Stimulated activated CD8-positive, alpha-beta memory T cell treated with anti-CD3 and anti-CD28 coated beads, Interleukin-2, amount 100 ng/mL, for 48 hours (primary cell): ENCODE data around the gene TMEM43.

Experiments used
- DNase-seq, 2 donors: peaks; one replicate each; pipeline ENCODE4 v3.0.0-alpha.2; 2020; ENCODE audit warnings: low read depth in 2 of 2

The TMEM43 gene

DNA sequence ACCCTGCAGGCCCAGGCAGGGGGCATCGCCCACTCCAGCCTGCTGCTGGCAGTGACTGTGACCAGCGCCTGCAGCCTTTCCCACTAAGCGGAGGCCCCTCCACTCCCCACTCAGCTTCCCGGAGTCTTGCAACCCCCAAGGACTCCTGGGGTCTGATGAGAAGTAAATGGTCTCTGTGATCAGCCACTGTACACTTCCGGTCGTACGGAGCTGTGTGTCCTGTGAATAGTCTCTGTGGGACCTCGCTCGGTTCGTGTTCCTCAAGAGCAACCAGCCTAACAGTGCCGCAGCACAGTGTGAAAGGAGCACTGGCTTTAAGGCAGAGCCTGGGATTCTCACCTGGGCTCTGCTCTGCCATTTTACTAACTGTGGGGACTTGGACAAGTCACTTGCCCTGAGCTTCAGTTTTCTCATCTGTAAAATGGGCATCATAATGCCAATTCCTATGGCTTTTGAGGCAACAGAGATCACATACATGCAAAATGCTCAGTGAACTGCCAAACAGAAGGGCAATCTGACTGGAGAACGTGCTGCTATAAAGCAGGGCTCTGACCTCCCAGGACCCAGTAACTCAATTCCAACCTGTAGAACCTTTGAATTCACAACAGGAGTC lies 26.7 kb downstream of the TMEM43 start:
- DNase-seq: no peak

DNA sequence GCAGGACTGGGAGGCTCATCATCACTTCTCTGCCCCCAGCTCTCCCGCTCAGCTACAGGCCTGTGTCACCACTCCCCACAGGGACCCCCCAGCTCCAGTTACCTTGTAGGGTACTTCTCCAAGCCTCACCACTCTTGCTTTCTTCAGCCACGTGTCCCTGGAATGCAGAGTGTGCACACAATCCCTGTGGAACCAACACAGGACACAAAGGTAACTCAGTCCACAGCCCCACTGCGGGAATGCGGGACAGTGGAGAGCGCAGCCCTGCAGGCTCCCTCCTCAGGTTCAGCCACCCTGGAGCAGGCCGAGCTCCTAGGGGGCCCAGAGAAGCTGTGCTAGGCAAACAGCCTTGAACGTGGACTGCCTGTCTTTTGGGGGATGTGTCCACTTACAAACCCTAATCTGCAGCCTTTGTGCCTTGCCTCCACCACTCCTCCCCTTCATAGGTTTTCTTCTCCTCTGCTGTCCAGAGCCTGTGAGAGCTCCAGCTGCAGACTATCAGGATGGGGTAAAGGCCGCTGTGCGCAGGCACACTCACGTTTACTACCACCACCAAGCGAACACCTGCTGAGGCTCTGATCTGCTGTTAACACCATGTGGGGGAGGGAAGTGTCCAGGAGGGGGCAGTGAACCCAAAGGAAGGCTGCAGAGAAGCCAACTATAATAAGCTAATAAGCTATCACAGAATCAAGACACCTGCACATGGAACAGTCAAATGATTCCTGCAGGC lies 27.5 kb downstream of the TMEM43 start:
- no peak for DNase-seq

DNA sequence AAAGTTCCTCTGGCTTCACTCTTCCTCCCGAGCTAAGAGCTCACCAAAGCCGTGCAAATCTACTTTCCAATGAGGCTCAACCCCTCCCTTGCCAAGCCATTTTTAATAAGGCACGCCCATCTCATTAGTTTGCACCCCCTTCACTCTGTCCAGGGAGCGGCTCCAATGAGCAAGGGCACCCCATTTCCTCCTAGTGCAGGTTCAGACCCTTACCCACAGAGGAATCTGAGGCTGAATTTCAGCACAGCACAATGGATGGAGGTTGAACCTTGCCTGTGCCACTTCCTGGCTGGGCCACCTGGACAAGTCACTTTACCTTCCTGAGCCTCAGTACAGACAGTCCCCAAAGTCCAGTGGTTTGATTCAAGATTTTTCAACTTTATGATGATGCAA lies 28.1 kb downstream of the TMEM43 start:
- DNase-seq: no peak

DNA sequence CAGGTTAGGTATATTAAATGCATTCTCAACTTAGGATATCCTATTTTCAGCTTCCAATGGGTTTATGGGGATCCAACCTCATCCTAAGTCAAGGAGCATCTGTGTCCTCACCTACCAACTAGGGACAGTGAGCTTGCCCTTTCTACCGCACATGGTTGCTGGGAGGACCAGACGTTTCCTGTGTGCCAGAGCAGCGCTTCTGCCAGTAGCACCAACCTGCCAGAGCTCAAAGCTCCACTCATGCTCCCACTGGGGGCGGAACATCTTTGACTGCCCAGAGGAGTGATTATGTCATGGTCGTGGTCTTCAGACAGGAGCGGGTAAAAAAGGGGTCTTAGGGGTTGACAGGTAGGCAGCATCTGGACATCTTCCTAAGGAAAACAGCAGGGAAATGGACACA lies 28.8 kb downstream of the TMEM43 start:
- no peak for DNase-seq

DNA sequence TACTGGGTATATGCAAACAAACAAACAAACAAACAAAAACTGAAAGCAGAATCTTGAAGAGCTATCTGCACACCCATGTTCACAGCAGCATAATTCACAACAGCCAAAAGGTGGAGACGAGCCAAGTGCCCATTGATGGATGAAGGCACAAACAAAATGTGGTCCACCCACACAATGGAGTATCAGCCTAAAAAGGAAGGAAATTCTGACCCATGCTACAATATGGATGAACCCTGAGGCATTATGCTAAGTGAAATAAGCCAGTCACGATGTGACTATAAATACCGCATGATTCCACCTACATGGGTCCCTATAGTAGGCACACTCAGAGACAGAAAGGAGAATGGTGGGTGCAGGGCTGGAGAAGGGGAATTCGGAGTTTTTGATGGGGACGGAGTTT lies 29.4 kb downstream of the TMEM43 start:
- DNase-seq: no peak

DNA sequence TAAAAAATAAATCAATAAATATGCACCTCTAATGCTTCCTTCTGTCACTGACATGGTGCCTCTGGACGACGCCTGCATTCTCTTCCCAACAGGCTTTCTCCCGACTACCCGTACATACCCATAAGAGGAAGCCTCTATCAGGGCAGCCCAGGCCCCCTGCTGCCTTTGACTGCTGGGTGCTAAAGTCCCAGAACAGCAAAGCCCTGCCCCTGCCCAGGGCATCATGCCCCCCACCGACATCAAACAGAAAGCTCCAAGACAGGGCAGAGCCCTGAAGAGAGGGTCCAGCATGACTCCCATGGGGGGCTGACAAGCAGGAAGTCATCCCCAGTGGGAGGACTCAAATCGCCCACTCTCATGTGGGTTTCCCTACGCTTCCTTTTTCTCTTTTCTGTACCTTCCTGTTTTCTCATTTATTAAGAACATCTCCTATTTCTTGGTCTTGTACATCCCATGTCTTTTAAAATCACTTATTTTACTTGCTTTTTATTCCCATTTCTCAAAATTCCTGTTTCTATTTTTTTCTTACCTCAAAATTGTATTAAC lies 30.1 kb downstream of the TMEM43 start:
- DNase-seq: no peak

DNA sequence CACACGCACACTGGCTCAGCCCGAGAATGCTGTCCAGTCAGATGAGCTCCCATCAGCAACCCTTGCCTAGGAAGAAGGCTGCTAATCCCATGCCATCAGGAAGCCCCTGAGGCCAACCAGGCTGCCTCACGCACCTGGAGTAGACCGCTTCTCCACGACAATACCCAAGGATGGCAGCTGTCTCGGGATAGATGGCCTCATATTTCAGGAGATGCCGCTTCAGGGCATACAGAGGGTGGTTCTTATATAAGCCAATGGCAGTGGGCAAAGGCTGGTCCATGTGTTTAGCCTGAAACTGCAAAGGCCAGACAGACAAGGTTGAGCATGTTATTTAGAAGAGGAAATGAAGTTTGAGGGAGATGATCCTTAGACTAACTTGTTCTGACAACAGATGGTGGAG lies 31.3 kb downstream of the TMEM43 start:
- no peak for DNase-seq

DNA sequence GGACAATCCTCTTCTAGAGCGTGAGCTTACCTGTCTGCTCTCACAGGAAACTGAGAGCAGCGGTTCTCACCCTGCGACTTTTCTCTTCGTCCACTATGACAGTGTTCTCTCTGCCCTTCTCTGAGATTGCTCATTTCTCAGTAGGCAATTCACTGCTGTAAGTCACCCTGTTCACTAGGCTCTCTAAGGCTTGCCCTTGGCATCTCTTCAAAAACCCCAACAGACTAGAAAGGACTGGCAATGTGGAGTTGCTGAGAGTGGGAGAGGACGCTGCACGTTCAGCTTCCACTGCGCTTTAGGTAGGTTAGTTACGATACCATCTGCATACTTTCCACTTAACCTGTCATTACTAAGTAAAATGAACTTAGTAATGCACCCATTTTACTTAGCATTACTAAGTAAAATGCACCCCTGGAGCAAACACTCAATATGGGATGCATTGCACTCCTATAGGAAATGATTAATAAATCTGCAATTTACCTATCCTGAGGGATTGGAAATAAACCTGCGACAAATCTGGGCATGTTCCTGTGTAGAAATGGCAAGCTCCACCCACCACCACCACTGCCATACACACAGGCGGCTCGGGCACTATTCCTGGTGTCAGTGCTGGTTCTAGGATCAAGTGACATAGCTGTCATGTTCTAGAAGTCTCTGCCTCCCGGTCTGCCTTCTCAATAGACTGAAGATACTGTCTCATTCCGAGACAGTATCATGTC lies 32.1 kb downstream of the TMEM43 start:
- no peak for DNase-seq

DNA sequence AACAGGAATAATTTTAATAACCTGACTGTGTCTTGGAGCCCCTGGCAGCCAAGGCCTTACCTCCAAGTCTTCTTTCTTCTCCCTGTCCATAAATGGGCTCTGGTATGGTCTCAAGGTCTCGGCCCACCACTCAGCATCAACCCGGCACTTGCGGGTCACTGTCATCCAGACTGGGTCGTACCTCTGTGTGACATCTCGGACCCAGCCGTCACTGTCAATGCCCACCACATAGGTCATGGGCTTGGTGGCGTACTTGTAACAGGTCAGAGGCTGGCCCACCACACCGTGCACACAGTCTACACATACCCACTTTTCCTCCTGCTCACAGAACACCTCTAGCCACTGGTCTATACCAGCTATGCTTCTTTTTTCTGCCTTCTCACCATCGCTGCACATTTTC lies 33.1 kb downstream of the TMEM43 start:
- DNase-seq: no peak

DNA sequence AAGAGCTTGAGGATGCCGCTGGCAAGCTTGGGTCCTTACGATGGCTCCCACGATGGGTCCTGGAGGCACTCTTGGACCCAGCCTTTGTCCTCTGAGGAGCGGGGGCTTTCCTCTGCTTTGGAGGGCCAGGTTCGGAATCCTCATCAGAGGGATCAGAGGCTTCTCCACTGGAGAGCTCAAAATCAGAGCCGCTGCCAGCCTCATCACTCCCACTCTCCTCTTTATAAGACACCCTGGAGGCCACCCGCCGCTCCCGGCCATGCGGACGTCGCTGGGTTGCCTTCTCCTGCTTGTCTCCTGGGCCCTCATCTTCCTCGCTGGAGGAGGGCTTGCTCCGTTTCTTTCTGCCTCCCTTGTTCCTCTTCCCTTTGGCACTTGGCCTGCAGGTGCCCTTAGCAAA lies 33.5 kb downstream of the TMEM43 start:
- DNase-seq: no peak

DNA sequence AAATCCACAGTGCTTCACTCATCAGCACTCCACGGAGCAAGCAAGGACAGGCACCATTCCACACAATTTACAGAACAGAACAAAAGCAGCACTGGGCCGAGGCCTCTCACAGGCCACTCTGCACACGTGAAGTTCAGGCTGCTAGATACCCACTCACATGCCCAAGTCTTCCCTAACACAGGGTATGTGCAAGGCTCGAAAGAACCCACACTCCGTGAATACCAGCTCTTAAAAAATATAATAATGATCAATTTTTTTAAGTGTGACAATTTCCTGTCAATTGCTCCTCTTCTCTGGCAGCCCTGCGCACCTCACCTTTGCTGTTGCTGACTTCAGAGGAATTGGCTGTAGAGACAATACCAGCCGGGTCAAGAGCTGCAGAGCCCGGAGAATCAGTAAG lies 34.6 kb downstream of the TMEM43 start:
- no peak for DNase-seq

DNA sequence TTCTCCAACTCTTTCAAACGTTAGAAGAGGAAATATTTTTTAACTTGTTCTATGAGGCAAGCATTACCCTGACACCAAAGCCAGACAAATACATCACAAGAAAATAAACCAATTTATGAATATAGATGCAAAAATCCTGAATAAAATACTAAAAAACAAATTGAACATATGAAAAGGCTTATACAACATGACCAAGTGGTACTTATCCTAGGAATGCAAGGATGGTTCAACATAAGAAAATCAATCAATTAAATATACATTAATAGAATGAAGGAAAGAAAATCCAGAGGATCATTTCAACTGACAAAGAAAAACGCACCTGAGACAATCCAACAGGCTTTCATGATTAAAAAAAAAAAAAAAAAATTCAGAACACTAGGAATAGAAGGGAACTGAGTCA lies 36.4 kb downstream of the TMEM43 start:
- no peak for DNase-seq

DNA sequence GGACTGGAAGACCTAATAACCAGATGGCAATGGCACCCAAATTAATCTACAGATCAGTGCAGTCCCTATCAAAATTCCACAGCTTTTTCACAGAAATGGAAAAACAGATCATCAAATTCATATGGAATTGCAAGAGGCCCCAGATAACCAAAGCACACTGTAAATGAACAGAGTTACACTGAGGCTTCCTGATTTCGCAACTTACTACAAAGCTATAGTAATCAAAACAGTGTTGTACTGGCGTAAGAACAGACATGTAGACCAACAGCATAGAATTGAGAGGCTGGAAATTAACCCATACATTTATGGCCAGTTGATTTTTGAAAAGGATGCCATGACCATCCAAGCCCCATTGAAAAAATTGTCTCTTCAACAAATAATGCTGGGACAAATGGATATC lies 37.3 kb downstream of the TMEM43 start:
- DNase-seq: no peak

DNA sequence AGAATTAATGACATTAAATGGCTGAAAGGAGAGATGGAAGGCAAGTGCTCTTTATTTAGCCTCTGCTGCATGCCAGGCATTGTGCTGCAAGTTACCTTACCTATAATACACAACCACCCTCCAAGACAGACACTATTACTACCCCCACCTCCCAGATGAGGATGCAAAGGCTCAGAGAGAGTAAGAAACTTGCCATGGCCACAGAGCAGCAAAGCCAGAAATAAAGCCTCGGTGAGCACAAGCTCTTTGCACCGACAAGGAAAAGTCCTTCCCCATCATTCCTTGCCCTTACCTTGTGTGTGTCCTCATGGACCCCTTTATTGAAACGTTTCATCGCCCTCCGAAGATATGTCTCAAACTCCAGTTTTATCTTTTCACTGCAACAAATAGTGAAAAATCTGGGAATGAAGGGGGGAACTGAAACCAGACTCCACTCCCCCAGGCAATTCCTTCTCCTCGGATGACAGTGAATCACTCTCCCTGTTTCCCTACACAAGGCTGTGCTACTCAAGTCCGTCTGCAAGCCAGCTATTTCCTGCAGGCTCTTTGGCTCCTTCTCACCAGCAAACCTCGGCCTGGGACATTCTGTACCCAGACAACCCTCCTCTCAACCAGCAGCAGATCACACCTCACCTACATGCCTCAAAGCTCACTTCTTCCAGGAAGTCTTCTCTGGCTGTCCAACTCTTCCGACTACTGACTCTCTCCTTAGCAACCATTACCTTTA lies 42.2 kb downstream of the TMEM43 start:
- no peak for DNase-seq

DNA sequence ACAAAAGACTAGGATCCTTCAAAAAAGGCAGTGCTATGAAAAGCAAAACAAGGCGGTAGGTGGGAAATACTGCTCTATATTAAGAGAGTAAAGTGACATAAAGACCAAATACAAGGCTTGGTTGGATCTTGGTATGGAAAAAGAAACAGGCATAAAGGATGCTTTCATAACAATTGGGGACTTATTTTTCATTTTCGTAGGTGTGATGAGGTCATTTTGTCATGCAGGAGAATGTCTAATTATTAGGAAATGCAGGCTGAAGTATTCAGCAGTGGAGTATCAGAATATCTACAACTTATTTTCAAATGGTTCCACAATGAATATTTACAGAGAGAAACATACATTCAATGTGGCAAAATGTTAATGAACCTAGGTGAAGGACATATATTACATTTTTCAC lies 44.6 kb downstream of the TMEM43 start:
- DNase-seq: no peak

DNA sequence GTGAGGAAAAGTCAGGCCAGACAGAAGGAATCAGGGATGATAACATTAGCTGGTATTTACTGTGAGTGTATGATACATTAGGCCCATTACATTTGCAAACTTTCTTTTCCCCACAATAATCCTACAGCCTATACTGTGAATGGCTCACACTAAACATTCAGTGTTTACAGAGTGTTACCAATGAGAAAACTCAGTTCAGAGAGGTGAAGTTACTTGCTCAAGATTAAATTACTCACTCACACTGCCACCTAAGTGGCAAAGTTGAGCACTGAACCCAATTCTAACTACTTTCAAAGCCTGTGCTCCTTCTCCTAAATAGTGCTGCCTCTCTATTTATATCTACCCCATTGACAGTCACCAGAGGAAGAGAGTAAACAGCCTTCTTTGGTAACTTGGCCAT lies 45.0 kb downstream of the TMEM43 start:
- no peak for DNase-seq

DNA sequence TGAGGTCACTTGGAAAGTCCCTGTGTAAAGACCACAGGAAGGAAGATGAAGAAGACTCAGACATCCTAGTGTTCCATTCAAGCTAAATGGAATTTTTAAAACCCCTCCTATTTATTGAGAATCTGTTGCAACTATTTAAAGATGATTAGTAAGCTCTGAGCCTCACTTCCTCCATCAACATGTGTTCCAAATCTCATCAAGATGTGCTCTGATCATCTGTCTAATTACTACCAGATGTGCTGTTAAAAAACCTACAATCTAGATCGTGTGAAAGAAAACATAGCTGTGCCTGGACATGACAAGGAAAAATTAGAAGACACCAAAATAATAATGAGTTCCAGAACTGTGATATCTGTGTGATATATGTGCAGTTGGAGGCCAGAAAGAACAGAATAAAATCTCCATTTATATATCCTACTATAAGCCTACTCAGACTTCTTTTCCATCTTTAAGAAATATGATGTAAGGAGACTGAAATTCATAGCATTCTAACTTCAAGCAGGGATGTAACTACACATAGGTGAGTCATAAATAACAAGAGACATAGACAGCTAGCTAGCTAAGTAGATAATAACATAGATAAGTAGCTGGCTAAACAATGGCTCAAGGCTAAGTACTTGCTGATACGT lies 45.8 kb downstream of the TMEM43 start:
- no peak for DNase-seq

DNA sequence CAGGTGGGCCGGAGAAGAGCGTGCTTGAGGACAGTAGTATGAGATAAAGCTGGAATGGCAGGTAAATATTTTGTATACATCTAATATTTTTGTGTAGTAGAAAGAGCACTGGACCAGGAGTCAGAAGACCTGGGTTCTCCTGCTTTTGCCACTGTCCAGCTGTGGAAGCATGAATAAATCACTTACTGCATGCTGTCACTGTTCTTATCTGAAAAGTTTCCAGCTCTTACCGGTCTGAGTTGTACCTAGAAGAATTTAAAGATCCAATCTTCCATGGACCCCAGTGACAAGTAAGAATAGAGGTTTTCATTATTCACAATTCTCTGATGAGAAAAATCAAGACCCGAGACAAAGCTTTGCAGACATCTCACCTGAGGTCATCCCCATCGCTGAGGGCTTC lies 47.6 kb downstream of the TMEM43 start:
- no peak for DNase-seq

DNA sequence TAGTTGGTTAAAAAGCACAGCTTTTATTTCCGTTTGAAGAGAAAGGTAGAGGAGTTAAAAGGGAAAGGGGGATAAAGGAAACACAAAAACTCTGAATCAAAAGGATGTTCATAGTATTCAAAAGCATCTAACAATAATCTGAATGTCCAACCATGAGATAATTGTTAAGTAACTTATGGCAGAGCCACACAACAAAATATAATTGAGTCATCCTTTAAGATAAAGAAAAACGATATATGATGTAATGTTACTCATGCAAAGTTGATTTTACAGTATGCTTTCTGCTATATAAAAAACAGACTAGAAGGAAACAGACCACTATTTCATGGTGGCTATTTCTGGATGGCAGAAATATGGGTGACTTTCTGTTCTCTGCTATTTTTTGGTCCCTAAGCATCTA lies 49.6 kb downstream of the TMEM43 start:
- no peak for DNase-seq

DNA sequence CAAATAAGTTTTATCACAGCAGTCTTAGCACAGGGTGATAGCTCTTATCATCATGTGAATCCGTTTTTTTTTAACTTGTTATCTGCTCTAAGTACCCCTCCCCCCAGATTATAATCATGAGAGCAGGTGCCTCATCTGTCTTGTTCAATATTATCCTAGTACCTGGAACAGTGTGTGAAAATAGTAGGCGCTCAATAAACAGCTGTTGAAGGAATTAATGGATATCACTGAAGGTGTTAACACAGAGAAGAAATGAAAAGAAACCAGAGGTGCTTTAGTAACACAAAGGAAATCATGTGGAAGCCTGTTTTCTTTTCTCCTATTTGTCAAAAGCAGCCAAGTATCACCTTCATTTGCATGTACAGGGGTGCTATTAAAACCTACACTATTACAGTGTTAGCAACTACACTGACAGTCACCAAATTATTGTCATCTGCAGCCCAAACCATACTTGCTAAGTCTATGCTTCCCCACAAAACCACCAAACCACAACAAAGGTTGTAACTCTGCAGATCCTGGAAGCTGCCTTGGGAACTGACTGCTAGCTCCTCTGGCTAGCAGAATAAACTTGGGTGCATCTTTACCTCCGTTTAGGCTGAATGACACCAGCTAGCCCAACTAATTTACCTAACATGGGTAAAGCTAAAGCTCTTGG lies 50.7 kb downstream of the TMEM43 start:
- DNase-seq: peak in 1 of 2 donors; percentile 3

DNA sequence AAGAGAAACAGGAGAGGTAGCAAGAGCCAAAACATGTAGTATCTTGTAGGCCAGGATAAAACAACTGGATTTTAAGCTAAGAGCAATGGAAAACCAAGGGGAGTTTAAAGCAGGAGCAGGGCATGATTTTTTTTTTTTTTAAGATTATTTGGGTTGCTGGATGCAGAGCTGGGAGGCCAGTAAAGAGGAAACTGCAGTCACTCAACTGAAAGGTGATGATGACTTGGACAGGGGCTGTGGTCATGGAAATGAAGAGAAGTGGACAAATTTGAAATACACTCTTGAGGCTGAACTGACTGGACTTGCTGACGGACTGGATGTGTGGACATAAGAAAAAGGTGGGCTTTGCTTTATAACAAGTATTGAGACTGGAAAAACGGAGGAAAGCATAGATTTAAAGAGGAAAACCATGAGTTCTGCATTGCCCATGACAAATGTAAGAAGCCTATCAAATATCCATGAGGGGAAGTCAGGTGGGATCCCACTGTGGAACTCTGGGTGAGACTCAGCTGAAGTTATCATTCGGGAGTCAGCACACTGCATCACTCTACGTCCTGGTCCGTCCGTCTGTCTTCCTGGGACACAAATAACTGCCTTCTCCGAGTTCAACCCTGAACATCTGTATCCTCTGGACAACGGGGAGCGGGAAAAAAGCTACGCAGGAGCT lies 52.9 kb downstream of the TMEM43 start:
- DNase-seq: peak in 1 of 2 donors; percentile 2
